ENCODE data around the gene GRK6. TPM values are rescaled to one million over a fixed set of nuclear protein-coding genes. Genes with fewer than 3 reads are reported as not detected.

Gene GRK6
- total RNA-seq, 2 donors from 2014 or later = 38.0 to 64.4 TPM

DNA sequence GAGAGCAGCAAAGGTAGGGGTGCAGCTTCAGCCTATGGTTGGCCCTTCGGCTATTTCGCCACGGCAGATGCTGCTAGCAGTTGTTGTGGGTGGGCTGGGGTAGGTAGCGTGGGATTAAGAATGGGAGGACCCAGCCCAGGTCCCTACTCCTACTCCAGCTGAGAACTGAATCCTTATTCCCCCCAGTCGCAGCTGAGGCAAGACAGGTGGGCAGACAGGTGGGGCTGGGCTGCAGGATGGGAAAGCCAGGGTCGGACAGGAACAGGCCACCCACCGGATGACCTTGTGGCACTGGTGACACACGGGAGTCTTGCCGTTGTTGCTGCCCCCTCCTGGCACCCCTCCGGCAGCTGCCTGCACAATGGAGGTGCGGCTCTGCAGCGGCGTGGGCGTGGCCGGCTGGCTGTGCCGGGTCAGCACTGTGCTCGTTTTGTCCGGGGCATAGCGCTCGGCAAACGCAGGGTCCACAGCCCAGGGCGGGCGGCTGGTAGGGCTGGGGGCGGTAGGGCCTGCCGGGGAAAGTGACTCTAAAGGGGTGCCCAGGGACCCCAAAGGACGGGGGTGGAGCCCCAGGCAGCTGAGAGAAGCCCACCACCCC, 62.7 kb downstream of the GRK6 start:
- TF ChIP-seq, protein P1, sequence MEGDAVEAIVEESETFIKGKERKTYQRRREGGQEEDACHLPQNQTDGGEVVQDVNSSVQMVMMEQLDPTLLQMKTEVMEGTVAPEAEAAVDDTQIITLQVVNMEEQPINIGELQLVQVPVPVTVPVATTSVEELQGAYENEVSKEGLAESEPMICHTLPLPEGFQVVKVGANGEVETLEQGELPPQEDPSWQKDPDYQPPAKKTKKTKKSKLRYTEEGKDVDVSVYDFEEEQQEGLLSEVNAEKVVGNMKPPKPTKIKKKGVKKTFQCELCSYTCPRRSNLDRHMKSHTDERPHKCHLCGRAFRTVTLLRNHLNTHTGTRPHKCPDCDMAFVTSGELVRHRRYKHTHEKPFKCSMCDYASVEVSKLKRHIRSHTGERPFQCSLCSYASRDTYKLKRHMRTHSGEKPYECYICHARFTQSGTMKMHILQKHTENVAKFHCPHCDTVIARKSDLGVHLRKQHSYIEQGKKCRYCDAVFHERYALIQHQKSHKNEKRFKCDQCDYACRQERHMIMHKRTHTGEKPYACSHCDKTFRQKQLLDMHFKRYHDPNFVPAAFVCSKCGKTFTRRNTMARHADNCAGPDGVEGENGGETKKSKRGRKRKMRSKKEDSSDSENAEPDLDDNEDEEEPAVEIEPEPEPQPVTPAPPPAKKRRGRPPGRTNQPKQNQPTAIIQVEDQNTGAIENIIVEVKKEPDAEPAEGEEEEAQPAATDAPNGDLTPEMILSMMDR (IDR thresholded peaks at IDR 0.05) = no peak
- H3K27me3 ChIP-seq = no peaks in the 10 kb centered on the region
- no peaks in the 10 kb centered on the region for H3K36me3 ChIP-seq
- no peaks in the 10 kb centered on the region for H3K9me3 ChIP-seq
- H3K4me1 ChIP-seq = peaks cover 5% of the 10 kb centered on the region
- H3K9ac ChIP-seq (ENCODE audit: low read depth in 2 of 2, low read length in 2 of 2) = no peak overlapping the region
- DNase-seq = peak; percentile 62
- intact Hi-C loops (cut with DNase I) = no loop called here
- no peak overlapping the region for H3K27ac ChIP-seq
- no peak overlapping the region for H3K4me3 ChIP-seq

DNA sequence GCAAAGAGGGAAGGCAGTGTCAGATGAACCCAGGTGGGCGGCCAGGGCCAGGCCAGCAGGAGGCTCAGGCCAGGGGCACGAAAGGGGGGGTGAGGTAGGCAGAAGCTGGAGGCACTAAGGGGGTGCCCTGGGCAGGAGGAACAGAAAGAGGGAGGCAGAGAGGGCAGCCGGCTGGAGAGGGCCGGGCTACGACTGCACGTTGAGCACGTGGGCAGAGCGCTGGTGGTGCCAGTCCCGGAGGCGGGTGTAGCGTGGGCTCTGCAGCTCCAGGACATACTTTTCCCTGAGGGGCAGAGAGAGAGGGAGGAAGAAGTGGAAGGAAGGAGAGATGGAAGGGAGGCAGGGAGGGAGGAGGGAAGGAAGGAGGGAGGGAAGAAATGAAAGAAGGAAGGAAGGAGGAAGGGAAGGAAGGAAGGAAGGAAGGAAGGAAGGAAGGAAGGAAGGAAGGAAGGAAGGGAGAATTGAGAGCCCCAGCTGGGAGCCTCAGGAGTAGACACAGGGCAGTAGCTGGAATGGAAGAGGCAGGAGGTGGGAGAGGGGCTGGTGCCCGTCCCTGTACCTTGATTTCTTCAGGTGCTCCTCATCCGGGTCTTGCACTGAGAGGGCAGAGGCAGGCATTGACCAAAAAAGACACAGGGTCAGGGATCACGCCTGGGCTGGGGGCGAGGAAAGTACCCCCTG, 64.0 kb downstream of the GRK6 start:
- Histone ChIP-seq H3K36me3 (no peaks in the 10 kb centered on the region), H3K9ac (ENCODE audit: low read depth in 2 of 2, low read length in 2 of 2) (no peak overlapping the region), H3K4me3 (no peak overlapping the region), H3K4me1 (peaks cover 5% of the 10 kb centered on the region), H3K27ac (no peak overlapping the region), H3K9me3 (no peaks in the 10 kb centered on the region), H3K27me3 (no peaks in the 10 kb centered on the region)
- intact Hi-C loops (cut with DNase I) = no loop called here
- DNase-seq = no peak
- TF ChIP-seq, protein P1 (IDR thresholded peaks at IDR 0.05) = no peak

DNA sequence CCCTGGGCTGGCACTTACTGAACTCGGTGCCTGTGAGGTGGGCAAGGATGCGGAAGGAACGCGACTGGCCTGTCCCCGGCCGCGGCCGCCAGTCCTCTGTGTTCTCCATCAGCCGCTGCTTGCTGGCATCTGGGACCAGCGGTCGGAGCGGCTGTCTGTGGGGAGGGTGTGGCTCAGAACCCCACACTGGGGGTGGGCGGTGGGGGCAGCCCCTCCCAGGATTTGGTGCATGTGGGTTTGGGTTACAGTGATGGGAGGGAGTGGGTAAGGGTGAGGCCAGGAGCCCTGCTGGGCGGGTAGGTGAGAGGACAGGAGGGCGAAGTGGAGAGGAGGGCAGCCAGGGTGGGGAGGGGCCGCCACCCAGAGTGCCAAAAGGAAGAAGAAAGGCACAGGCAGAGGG, 64.5 kb downstream of the GRK6 start:
- H3K4me1 ChIP-seq = peaks cover 5% of the 10 kb centered on the region
- no peak overlapping the region for H3K9ac ChIP-seq (ENCODE audit: low read depth in 2 of 2, low read length in 2 of 2)
- no peaks in the 10 kb centered on the region for H3K36me3 ChIP-seq
- DNase-seq = no peak
- H3K27ac ChIP-seq = no peak overlapping the region
- H3K27me3 ChIP-seq = no peaks in the 10 kb centered on the region
- no peak overlapping the region for H3K4me3 ChIP-seq
- TF ChIP-seq, protein P1 (IDR thresholded peaks at IDR 0.05) = no peak
- intact Hi-C loops (cut with DNase I) = no loop called here
- no peaks in the 10 kb centered on the region for H3K9me3 ChIP-seq

DNA sequence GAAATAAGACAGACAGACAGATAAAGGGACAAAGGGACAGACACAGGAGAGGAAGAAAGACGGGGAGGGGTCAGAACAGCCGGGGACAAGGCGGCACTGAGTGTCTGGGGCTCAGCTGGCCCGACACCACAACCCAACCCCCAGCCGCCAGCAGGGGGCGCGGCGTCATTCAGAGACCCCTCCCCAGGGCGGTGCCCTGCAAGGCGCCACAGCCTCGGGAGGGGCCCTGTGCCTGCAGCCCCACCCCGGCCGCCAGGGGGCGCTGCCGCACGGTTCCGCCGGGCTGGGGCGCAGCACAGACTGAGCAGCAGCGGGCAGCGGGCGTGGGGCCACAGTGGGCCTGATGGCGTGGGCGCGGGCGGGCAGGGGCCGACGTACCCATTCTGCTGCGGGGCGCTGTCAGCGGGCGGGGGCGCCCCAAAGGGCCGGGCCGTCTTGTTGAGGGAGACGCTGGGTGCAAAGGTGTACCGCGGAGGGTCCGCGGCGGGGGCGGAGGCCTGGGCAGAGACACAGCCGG, 65.0 kb downstream of the GRK6 start:
- intact Hi-C loops (cut with DNase I) = no loop called here
- H3K4me1 ChIP-seq = peaks cover 9% of the 10 kb centered on the region
- H3K4me3 ChIP-seq = no peak overlapping the region
- H3K36me3 ChIP-seq = no peaks in the 10 kb centered on the region
- no peak for DNase-seq
- H3K9me3 ChIP-seq = no peaks in the 10 kb centered on the region
- no peaks in the 10 kb centered on the region for H3K27me3 ChIP-seq
- no peak overlapping the region for H3K27ac ChIP-seq
- H3K9ac ChIP-seq (ENCODE audit: low read depth in 2 of 2, low read length in 2 of 2) = no peak overlapping the region
- TF ChIP-seq, protein P1 (IDR thresholded peaks at IDR 0.05) = peak; percentile 53

DNA sequence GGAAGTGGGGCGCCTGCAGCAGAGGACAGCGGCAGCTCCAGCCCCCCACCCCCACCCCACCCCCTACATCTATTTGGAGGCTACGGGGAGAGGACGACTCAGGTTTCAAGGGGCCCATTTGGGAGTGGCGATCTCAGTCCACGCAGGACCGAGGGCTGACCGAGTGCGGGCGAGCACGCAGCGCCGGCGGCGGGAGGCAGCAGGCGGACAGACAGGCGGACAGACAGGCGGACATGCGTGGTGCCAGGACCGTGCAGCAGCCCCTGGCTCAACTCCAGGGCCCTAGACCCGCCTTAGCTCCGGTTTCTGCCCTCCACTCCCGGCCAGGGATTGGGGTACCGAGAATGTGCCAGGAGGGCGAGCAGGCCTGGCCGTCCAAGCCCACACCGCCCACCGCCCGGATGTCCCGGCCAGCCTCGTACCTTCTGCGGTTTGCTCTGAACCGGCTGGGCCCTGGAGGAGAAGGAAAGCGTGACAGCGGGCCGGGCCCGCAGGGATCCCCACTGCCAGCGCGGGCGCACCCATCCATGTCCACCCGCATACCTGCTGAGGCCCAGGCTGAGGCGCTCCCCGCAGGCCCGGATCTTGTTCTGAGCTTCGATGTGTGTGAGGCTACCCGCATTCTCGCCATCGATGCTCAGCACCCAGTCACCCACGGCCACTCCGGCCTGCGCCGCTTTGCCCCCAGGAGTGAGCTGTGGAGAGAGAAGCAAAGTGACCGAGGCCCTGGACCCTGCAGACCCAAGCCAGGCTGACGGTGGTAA, 65.7 kb downstream of the GRK6 start:
- Histone ChIP-seq H3K4me1 (peaks cover 10% of the 10 kb centered on the region), H3K9me3 (no peaks in the 10 kb centered on the region), H3K9ac (ENCODE audit: low read depth in 2 of 2, low read length in 2 of 2) (no peak overlapping the region), H3K27me3 (no peaks in the 10 kb centered on the region), H3K4me3 (no peak overlapping the region), H3K36me3 (no peaks in the 10 kb centered on the region), H3K27ac (no peak overlapping the region)
- DNase-seq = no peak
- intact Hi-C loops (cut with DNase I) = no loop called here
- TF ChIP-seq, protein P1 (IDR thresholded peaks at IDR 0.05) = no peak

Other genes starting within 250 kb of the GRK6 start
- gene RAB24, start 123.0 kb upstream of the GRK6 start, total RNA-seq = 10 to 100 TPM; 32.9 to 39.5 TPM
- 100 to 1,000 TPM; 245 to 396 TPM for gene PRELID1, start 122.9 kb upstream of the GRK6 start, total RNA-seq
- gene MXD3, start 114.8 kb upstream of the GRK6 start, total RNA-seq = 10 to 100 TPM in 1 of 2 donors, 1 to 10 TPM in 1; 9.3 to 36.4 TPM
- 100 to 1,000 TPM; 137 to 185 TPM for gene LMAN2, start 75.0 kb upstream of the GRK6 start, total RNA-seq
- 10 to 100 TPM in 1 of 2 donors, 1 to 10 TPM in 1; 9.1 to 10.1 TPM for gene RGS14, start 68.8 kb upstream of the GRK6 start, total RNA-seq
- not detected for gene SLC34A1, start 42.2 kb upstream of the GRK6 start, total RNA-seq
- not detected for gene PFN3, start 26.0 kb upstream of the GRK6 start, total RNA-seq
- 10 to 100 TPM; 14.7 to 34.0 TPM for gene F12, start 17.1 kb upstream of the GRK6 start, total RNA-seq
- 1 to 10 TPM; 3.9 to 5.0 TPM for gene PRR7, start 20.1 kb downstream of the GRK6 start, total RNA-seq
- gene DBN1, start 47.0 kb downstream of the GRK6 start, total RNA-seq = 10 to 100 TPM in 1 of 2 donors, 1 to 10 TPM in 1; 9.3 to 18.8 TPM
- 10 to 100 TPM; 19.7 to 44.9 TPM for gene PDLIM7, start 70.9 kb downstream of the GRK6 start, total RNA-seq
- 1 to 10 TPM; 4.1 to 8.9 TPM for gene DOK3, start 83.2 kb downstream of the GRK6 start, total RNA-seq
- gene DDX41, start 90.3 kb downstream of the GRK6 start, total RNA-seq = 100 to 1,000 TPM in 1 of 2 donors, 10 to 100 TPM in 1; 84.3 to 134 TPM
- 10 to 100 TPM; 39.4 to 78.6 TPM for gene FAM193B, start 127.9 kb downstream of the GRK6 start, total RNA-seq
- 100 to 1,000 TPM; 187 to 303 TPM for gene TMED9, start 165.5 kb downstream of the GRK6 start, total RNA-seq
- gene B4GALT7, start 173.5 kb downstream of the GRK6 start, total RNA-seq = 10 to 100 TPM; 19.2 to 30.3 TPM